Naive thymus-derived CD4-positive, alpha-beta T cell (primary cell): ENCODE measurements around the gene ACBD6. TPM values are rescaled to one million over a fixed set of nuclear protein-coding genes. Genes with fewer than 3 reads are reported as not detected.
A peak's percentile ranks its signal among the peaks of the same experiment; 100 is the strongest.

ENCODE experiments used
- ATAC-seq: fragments of 150-1000 bp; cut with Tn5 transposase; 2 replicates; pipeline ENCODE4 v1.10.0; 2021; ENCODE audit warnings: mild to moderate bottlenecking, moderate library complexity
- CTCF ChIA-PET: fragments of 350-600 bp; sonication (Branson Sonifier 250); formaldehyde crosslinking; loops from one replicate; lab custom pipeline; 2021; ENCODE audit warnings: antibody characterized with exemption; lab: Charles Lee
- POLR2A ChIA-PET: fragments of 350-600 bp; sonication (Branson Sonifier 250); formaldehyde crosslinking; loops from one replicate; lab custom pipeline; 2021; ENCODE audit warnings: antibody characterized with exemption, inconsistent platforms; lab: Charles Lee
- DNase-seq, 9 donors: peaks; one replicate each; pipeline versions ENCODE4 v3.0.0 to v3.0.0-alpha.2; 2020 to 2022; ENCODE audit warnings: mixed read lengths in 1 of 9
- H3K27ac ChIP-seq: one replicate; pipeline ENCODE4 v1.7.0; 2013; ENCODE audit warnings: mild to moderate bottlenecking, low read depth, low read length, moderate library complexity
- H3K27me3 ChIP-seq, 2 donors: one replicate each; pipeline ENCODE4 v1.7.0; 2013; ENCODE audit warnings: low read length in 2 of 2, mild to moderate bottlenecking in 2 of 2, moderate library complexity in 2 of 2; ENCODE audit not compliant: control insufficient read depth in 2 of 2, insufficient read depth in 2 of 2
- H3K36me3 ChIP-seq, 3 experiments: 1 replicate in 2 of 3; 2 replicates in 1 of 3; pipeline ENCODE4 v1.7.0; 2013; ENCODE audit warnings: low read length in 3 of 3, mild to moderate bottlenecking in 3 of 3, moderate library complexity in 1 of 3; ENCODE audit not compliant: insufficient read depth in 3 of 3, control insufficient read depth in 2 of 3
- H3K4me1 ChIP-seq, 2 donors: one replicate each; pipeline ENCODE4 v1.7.0; 2013; ENCODE audit warnings: low read length in 2 of 2, mild to moderate bottlenecking in 2 of 2, moderate library complexity in 1 of 2; ENCODE audit not compliant: control insufficient read depth in 2 of 2, insufficient read depth in 2 of 2
- H3K4me3 ChIP-seq: 2 replicates; pipeline ENCODE4 v1.7.0; 2013; ENCODE audit warnings: mild to moderate bottlenecking, low read length
- H3K9me3 ChIP-seq, 3 experiments: 1 replicate in 2 of 3; 2 replicates in 1 of 3; pipeline ENCODE4 v1.7.0; 2013; ENCODE audit warnings: low read length in 3 of 3; ENCODE audit not compliant: control insufficient read depth in 2 of 3
- H3K27ac Mint-ChIP-seq, 9 donors: one replicate each; pipeline ENCODE4 v1.8.0; 2020 to 2022; ENCODE audit warnings: mixed read lengths in 9 of 9, mild to moderate bottlenecking in 8 of 9, moderate library complexity in 5 of 9, inconsistent platforms in 2 of 9
- H3K27me3 Mint-ChIP-seq, 5 donors: one replicate each; pipeline ENCODE4 v1.8.0; 2021 to 2022; ENCODE audit warnings: mixed read lengths in 5 of 5, mild to moderate bottlenecking in 1 of 5
- H3K36me3 Mint-ChIP-seq, 5 donors: one replicate each; pipeline ENCODE4 v1.8.0; 2020 to 2022; ENCODE audit warnings: mixed read lengths in 5 of 5, mild to moderate bottlenecking in 3 of 5, inconsistent platforms in 1 of 5
- H3K4me1 Mint-ChIP-seq, 7 donors: one replicate each; pipeline ENCODE4 v1.8.0; 2020 to 2022; ENCODE audit warnings: mixed read lengths in 7 of 7, mild to moderate bottlenecking in 3 of 7, inconsistent platforms in 1 of 7
- H3K4me3 Mint-ChIP-seq, 10 donors: one replicate each; pipeline ENCODE4 v1.8.0; 2020 to 2022; ENCODE audit warnings: mild to moderate bottlenecking in 10 of 10, mixed read lengths in 10 of 10, moderate library complexity in 6 of 10, inconsistent platforms in 2 of 10
- H3K9me3 Mint-ChIP-seq, 11 donors: one replicate each; pipeline ENCODE4 v1.8.0; 2020 to 2022; ENCODE audit warnings: mixed read lengths in 11 of 11, mild to moderate bottlenecking in 4 of 11, inconsistent platforms in 1 of 11, moderate library complexity in 1 of 11
- intact Hi-C, 2 donors: fragments of 100-400 bp; cut with micrococcal nuclease; formaldehyde crosslinking; loops; one replicate each; pipeline ENCODE4 v1.15.1; 2023
- polyA plus RNA-seq, 2 donors: library from polyadenylated mRNA; unstranded; fragments of 300-500 nt; fragmentation: Illumina TruSeq; gene quantifications; one replicate each; pipeline ENCODE4 v1.2.3, GENCODE V29; 2021
- total RNA-seq, 6 experiments: library from RNA in 5 of 6; stranded (reverse) in 5 of 6; gene quantifications; 1 replicate in 5 of 6; 2 replicates in 1 of 6; pipeline ENCODE4 v1.2.3 and lab custom pipeline; 2021 to 2026

The ACBD6 gene
- total and polyA plus RNA-seq, 7 experiments from 2014 or later, result 44.2 to 75.7 (median 47.3) TPM

DNA sequence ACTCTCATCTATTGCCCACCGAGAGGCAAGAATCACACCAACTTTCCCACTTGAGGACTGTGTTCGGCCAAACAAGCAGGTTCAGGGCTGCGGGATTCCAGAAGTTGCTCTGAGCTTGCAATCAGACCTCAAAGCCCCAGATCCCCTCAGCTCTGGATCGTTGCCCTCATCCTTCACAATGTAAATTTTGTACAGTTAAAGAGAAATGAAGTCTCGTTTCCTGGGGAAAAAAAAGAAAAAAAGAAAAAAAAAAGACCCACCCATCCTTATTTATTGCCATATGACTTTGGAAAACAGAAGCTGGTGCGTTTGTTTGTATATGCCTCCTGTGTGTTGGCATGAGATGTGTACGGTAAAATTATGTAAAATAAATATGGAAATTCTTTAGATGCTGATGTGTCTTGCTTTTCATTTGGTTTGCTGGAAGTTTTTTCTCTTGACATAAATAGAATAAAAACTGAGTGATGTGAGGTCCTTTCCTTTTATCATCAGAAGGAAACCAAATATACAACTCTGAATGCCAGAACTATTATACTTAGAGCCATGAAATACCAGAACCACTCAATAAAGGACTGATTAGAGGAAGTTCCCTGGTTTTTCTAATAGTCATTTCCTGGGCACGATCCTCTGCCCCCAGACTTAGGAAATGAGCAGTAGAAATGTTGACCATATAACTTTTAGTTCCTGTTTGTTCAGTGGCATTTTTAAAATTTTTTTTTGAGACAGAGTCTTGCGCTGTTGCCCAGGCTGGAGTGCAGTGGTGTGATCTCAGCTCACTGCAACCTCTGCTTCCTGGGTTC, 223.6 kb downstream of the ACBD6 start:
- Mint-ChIP-seq H3K27me3 (no peaks in the 10 kb centered on the region), H3K27ac (no peak overlapping the region), H3K4me3 (no peak overlapping the region), H3K9me3 (no peaks in the 10 kb centered on the region), H3K4me1 (peaks cover 0 to 3% (median 0%) of the 10 kb centered on the region in 7 donors), H3K36me3 (peaks cover 3 to 79% (median 38%) of the 10 kb centered on the region in 5 donors)
- ATAC-seq (peak; percentile 86), DNase-seq (no peak)
- intact Hi-C loops, result no loop called here
- Histone ChIP-seq H3K9me3 (no peaks in the 10 kb centered on the region), H3K27me3 (no peaks in the 10 kb centered on the region), H3K4me1 (no peaks in the 10 kb centered on the region), H3K27ac (no peak overlapping the region), H3K4me3 (no peak overlapping the region), H3K36me3 (peaks cover 0 to 34% (median 0%) of the 10 kb centered on the region in 3 experiments)
- ChIA-PET POLR2A (interaction anchor here (0.6 kb wide), 1 partner anchor 353 kb away, joined by 4 read pairs; the partner anchor contains the start of gene XPR1), CTCF (no interaction called here)

DNA sequence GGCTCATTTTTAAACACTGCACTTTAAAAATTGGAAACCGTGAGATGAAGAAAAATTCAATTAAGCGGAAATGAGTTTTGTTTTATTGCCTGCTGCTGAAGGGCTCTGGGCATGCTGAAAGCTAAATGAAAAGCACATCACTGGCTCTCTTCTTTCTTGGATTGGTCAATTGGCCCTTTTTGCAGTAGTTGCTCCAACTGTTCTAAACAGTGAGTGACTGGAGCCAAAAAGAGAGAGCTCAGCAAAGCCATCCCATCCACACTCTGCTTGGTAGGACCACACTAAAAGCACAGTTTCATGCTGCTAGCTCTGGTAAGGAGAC, 224.2 kb downstream of the ACBD6 start:
- Histone ChIP-seq H3K4me3 (no peak overlapping the region), H3K36me3 (peaks cover 0 to 36% (median 0%) of the 10 kb centered on the region in 3 experiments), H3K27me3 (no peaks in the 10 kb centered on the region), H3K4me1 (no peaks in the 10 kb centered on the region), H3K9me3 (no peaks in the 10 kb centered on the region), H3K27ac (no peak overlapping the region)
- Mint-ChIP-seq H3K27ac (no peak overlapping the region), H3K36me3 (peaks cover 4 to 84% (median 38%) of the 10 kb centered on the region in 5 donors), H3K27me3 (no peaks in the 10 kb centered on the region), H3K4me1 (peaks cover 0 to 3% (median 0%) of the 10 kb centered on the region in 7 donors), H3K4me3 (no peak overlapping the region), H3K9me3 (no peaks in the 10 kb centered on the region)
- ChIA-PET POLR2A (no interaction called here), CTCF (no interaction called here)
- ATAC-seq (no peak), DNase-seq (no peak)
- intact Hi-C loops, result no loop called here

DNA sequence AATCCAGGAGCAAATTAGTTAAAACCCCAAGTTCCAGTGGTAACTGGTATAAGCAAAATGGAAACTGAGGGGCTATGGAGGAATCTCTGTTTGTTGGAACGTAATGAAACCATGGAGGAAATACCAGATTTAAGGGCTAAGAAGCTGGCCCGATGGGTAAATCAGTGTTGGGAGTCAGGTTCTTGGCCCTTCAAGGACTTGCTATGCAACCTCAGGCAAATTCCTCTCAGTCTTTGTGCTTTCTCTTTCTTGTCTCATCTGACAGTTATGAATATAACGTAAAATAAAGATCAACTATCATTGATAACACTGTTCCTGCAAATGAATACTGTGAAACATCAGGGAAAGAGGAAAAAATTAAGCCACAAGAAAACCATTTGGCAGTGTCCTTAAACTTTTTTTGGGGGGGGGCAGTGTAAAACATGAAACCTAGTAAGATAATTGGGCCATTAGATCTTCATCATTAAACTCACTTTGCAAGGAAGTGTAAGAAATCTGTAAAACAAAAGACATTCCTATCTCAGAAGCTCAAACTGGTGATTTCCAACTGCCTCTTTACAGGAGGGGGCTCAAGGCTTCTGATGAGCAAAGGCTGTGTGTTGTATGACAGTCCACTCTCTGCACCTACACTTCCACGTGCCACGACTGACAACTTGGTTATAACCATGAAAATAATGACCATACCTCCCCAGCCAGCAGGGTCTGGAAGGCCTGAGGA, 224.7 kb downstream of the ACBD6 start:
- no peaks in the 10 kb centered on the region for H3K27me3 Mint-ChIP-seq
- no peak overlapping the region for H3K4me3 ChIP-seq
- POLR2A ChIA-PET, result no interaction called here
- no peak overlapping the region for H3K27ac ChIP-seq
- H3K9me3 ChIP-seq, result no peaks in the 10 kb centered on the region
- H3K9me3 Mint-ChIP-seq, result no peaks in the 10 kb centered on the region
- peaks cover 0 to 3% (median 0%) of the 10 kb centered on the region in 7 donors for H3K4me1 Mint-ChIP-seq
- H3K4me1 ChIP-seq, result no peaks in the 10 kb centered on the region
- no peaks in the 10 kb centered on the region for H3K27me3 ChIP-seq
- H3K36me3 ChIP-seq, result peaks cover 0 to 36% (median 0%) of the 10 kb centered on the region in 3 experiments
- no peak overlapping the region for H3K27ac Mint-ChIP-seq
- CTCF ChIA-PET, result no interaction called here
- ATAC-seq, result no peak
- intact Hi-C loops, result no loop called here
- H3K4me3 Mint-ChIP-seq, result no peak overlapping the region
- peaks cover 4 to 85% (median 37%) of the 10 kb centered on the region in 5 donors for H3K36me3 Mint-ChIP-seq
- no peak for DNase-seq

DNA sequence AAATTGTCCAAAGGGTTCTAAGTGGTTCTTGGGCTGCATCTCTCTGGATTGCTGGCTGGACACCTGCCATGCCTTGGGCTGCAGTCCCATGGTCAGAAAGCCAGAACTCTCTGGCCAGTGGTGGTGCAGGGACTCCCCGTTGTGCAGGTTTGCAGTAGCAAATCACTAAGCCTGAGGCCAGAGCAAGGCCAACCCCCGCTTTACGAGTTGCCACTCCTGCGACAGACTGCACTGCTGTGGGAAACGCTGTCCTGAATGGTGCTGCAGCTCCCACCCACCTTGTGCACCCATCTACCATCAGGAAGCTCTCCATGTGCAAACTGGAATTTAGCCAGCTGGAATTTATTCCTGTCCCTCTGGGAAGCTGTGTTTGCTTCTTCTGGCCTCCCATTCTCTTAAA, 226.7 kb downstream of the ACBD6 start:
- no peak for ATAC-seq
- no peaks in the 10 kb centered on the region for H3K4me1 ChIP-seq

DNA sequence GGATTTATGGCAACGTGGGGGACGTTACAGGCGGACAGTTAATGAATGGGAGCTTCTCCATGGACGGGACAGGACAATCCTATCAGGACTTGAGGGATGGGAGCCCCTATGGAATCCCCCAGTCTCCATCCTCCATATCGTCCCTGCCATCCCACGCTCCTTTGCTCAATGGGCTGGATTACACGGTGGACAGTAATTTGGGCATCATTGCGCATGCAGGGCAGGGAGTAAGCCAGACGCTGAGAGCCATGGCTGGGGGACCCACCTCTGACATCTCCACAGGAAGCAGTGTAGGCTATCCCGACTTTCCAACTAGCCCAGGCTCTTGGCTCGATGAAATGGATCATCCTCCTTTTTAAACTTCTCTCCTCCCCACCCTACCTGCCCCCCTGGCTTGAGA, 228.2 kb downstream of the ACBD6 start:
- H3K27me3 ChIP-seq, result no peaks in the 10 kb centered on the region
- H3K27me3 Mint-ChIP-seq, result no peaks in the 10 kb centered on the region
- peaks cover 4 to 62% (median 20%) of the 10 kb centered on the region in 5 donors for H3K36me3 Mint-ChIP-seq
- H3K9me3 ChIP-seq, result no peaks in the 10 kb centered on the region
- ChIA-PET POLR2A (no interaction called here), CTCF (no interaction called here)
- no peaks in the 10 kb centered on the region for H3K4me1 ChIP-seq
- H3K4me1 Mint-ChIP-seq, result peaks cover 0 to 3% (median 0%) of the 10 kb centered on the region in 7 donors
- no peaks in the 10 kb centered on the region for H3K9me3 Mint-ChIP-seq
- H3K4me3 ChIP-seq, result no peak overlapping the region
- ATAC-seq (no peak), DNase-seq (no peak)
- H3K36me3 ChIP-seq, result peaks cover 0 to 31% (median 0%) of the 10 kb centered on the region in 3 experiments
- H3K27ac ChIP-seq, result no peak overlapping the region
- intact Hi-C loops, result no loop called here
- H3K27ac Mint-ChIP-seq, result no peak overlapping the region
- no peak overlapping the region for H3K4me3 Mint-ChIP-seq

More for the DNA sequence above, 226.7 kb downstream of the ACBD6 start:
- no peak overlapping the region for H3K4me3 Mint-ChIP-seq
- H3K9me3 ChIP-seq, result no peaks in the 10 kb centered on the region
- H3K27me3 Mint-ChIP-seq, result no peaks in the 10 kb centered on the region
- intact Hi-C loops, result no loop called here
- H3K9me3 Mint-ChIP-seq, result no peaks in the 10 kb centered on the region
- no peak for DNase-seq
- no peaks in the 10 kb centered on the region for H3K27me3 ChIP-seq
- peaks cover 0 to 3% (median 0%) of the 10 kb centered on the region in 7 donors for H3K4me1 Mint-ChIP-seq
- peaks cover 0 to 31% (median 0%) of the 10 kb centered on the region in 3 experiments for H3K36me3 ChIP-seq
- H3K4me3 ChIP-seq, result no peak overlapping the region
- H3K36me3 Mint-ChIP-seq, result peaks cover 4 to 67% (median 26%) of the 10 kb centered on the region in 5 donors
- POLR2A ChIA-PET, result no interaction called here
- H3K27ac ChIP-seq, result no peak overlapping the region
- H3K27ac Mint-ChIP-seq, result no peak overlapping the region
- CTCF ChIA-PET, result no interaction called here

DNA sequence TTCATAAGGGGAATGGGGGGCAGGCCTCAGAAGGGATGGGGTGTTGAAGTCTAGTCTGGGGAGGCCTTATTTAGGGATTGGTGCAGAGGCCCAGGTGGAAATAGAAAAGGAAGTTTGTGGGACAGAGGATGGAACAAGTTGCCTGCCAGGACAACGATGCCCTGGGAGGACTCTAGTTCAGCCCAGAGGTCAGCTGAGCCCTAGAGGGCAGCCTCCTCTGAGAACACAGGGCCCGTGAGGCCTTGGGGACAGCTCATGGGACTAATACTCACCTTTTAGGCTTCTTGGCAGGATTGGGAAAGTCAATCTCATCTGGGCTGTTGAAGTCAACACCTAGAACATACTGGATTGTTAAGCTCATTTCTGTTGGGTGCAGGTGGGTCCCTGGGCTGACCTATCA, 229.3 kb downstream of the ACBD6 start:
- Histone ChIP-seq H3K4me3 (no peak overlapping the region), H3K4me1 (no peaks in the 10 kb centered on the region), H3K36me3 (peaks cover 0 to 25% (median 0%) of the 10 kb centered on the region in 3 experiments), H3K27ac (no peak overlapping the region), H3K9me3 (no peaks in the 10 kb centered on the region), H3K27me3 (no peaks in the 10 kb centered on the region)
- no peak overlapping the region for H3K4me3 Mint-ChIP-seq
- H3K4me1 Mint-ChIP-seq, result no peaks in the 10 kb centered on the region
- ChIA-PET POLR2A (interaction anchor here (0.8 kb wide), 1 partner anchor 11 kb away, joined by 3 read pairs; no protein-coding TSS in a partner anchor), CTCF (no interaction called here)
- intact Hi-C loops, result no loop called here
- H3K27ac Mint-ChIP-seq, result peak overlapping the region in 1 of 9 donors; percentile 12
- H3K9me3 Mint-ChIP-seq, result no peaks in the 10 kb centered on the region
- H3K36me3 Mint-ChIP-seq, result peaks cover 4 to 52% (median 17%) of the 10 kb centered on the region in 5 donors
- H3K27me3 Mint-ChIP-seq, result no peaks in the 10 kb centered on the region
- no peak for DNase-seq
- ATAC-seq, result no peak
